A549 (cell line): ENCODE results near the gene TMEM132D. TPM values are rescaled to one million over a fixed set of nuclear protein-coding genes. Genes with fewer than 3 reads are reported as not detected.

ENCODE experiments used
- ATAC-seq, 2 experiments: fragments of 200-7000 bp in 1 of 2; fragments of >200 bp in 1 of 2; cut with Nextera tagmentation in 1 of 2; cut with Tn5 transposase in 1 of 2; 3 replicates each; pipeline versions ENCODE4 v1.8.0 to v1.9.1; 2018 to 2020; ENCODE audit warnings: mild to moderate bottlenecking in 1 of 2, moderate library complexity in 1 of 2
- CTCF ChIA-PET: fragments of 300-600 bp; sonication (Branson Sonifier 250); formaldehyde crosslinking; extraction: SDS; loops from one replicate; lab custom pipeline; 2021; ENCODE audit warnings: antibody characterized with exemption, inconsistent platforms; lab: Yijun Ruan, JAX
- POLR2A ChIA-PET: fragments of 350-600 bp; formaldehyde crosslinking; extraction: SDS; loops from one replicate; lab custom pipeline; 2021; ENCODE audit warnings: antibody characterized with exemption, inconsistent platforms; lab: Yijun Ruan, JAX
- DNase-seq, 2 experiments: peaks; one replicate each; pipeline versions ENCODE4 v3.0.0 to v3.0.0-alpha.2; 2011 to 2016; ENCODE audit warnings: low read depth in 1 of 2, low spot score in 1 of 2
- FAIRE-seq: peaks from 2 replicates; lab custom pipeline; 2011; peaks lifted over from hg19 to GRCh38; lab: Jason Lieb, UNC
- H3K27ac ChIP-seq, 2 experiments: fragments of >200 bp; sonication (Bioruptor Twin); formaldehyde crosslinking; 3 replicates each; pipeline ENCODE4 v1.5.1; 2016 to 2017
- H3K4me1 ChIP-seq: fragments of >200 bp; sonication (Bioruptor Twin); formaldehyde crosslinking; 3 replicates; pipeline ENCODE4 v1.6.1; 2016
- H3K4me2 ChIP-seq: fragments of >200 bp; sonication (Bioruptor Twin); formaldehyde crosslinking; 3 replicates; pipeline ENCODE4 v1.6.1; 2016
- H3K4me3 ChIP-seq: fragments of >200 bp; sonication (Bioruptor Twin); formaldehyde crosslinking; 3 replicates; pipeline ENCODE4 v1.5.1; 2016
- H3K9me3 ChIP-seq: fragments of >200 bp; sonication (Bioruptor Twin); formaldehyde crosslinking; 3 replicates; pipeline ENCODE4 v1.6.1; 2016
- BCL3 ChIP-seq: fragments of >200 bp; sonication (Bioruptor Twin); formaldehyde crosslinking; IDR thresholded peaks from 3 replicates; pipeline ENCODE4 v1.6.1; 2016
- BHLHE40 ChIP-seq: IDR thresholded peaks from 2 replicates; pipeline ENCODE4 v1.6.1; 2012; ENCODE audit warnings: low read depth, low read length, inconsistent platforms
- CBX2 ChIP-seq: fragments of 200-600 bp; sonication (generic); IDR thresholded peaks from 2 replicates; pipeline ENCODE4 v1.6.1; 2016; ENCODE audit warnings: low read depth, mild to moderate bottlenecking, borderline replicate concordance
- CEBPB ChIP-seq, 2 experiments: fragments of >200 bp in 1 of 2; sonication (Bioruptor Twin) in 1 of 2; formaldehyde crosslinking in 1 of 2; IDR thresholded peaks; 2 replicates each; pipeline ENCODE4 v1.6.1; 2012 to 2016
- CHD2 ChIP-seq: fragments of 150-350 bp; IDR thresholded peaks from 2 replicates; pipeline ENCODE4 v1.6.1; 2014; ENCODE audit warnings: low read length; ENCODE audit not compliant: partially characterized antibody
- EHMT2 ChIP-seq: fragments of 200-600 bp; sonication (generic); IDR thresholded peaks from 2 replicates; pipeline ENCODE4 v1.6.1; 2016; ENCODE audit warnings: antibody characterized with exemption, low read depth, mild to moderate bottlenecking, moderate library complexity
- EP300 ChIP-seq, 2 experiments: fragments of >200 bp; sonication (Bioruptor Twin); formaldehyde crosslinking; IDR thresholded peaks; 2 replicates in 1 of 2; 3 replicates in 1 of 2; pipeline ENCODE4 v1.6.1; 2016 to 2017
- FOSB ChIP-seq: fragments of 250-450 bp; sonication (Bioruptor Pico); IDR thresholded peaks from 2 replicates; pipeline ENCODE4 v1.5.0; 2020; ENCODE audit warnings: mild to moderate bottlenecking, moderate library complexity
- FOXS1 ChIP-seq: fragments of 250-450 bp; sonication (Bioruptor Pico); IDR thresholded peaks from 2 replicates; pipeline ENCODE4 v1.5.0; 2020; ENCODE audit warnings: mild to moderate bottlenecking, moderate library complexity
- JUN ChIP-seq, 2 experiments: fragments of >200 bp; sonication (Bioruptor Twin); formaldehyde crosslinking; IDR thresholded peaks; 2 replicates in 1 of 2; 3 replicates in 1 of 2; pipeline ENCODE4 v1.6.1; 2016 to 2017
- KDM1A ChIP-seq: fragments of 200-600 bp; sonication (generic); IDR thresholded peaks from 2 replicates; pipeline ENCODE4 v1.6.1; 2016; ENCODE audit warnings: low read depth, mild to moderate bottlenecking
- KDM5A ChIP-seq: fragments of 200-600 bp; sonication (generic); IDR thresholded peaks from 2 replicates; pipeline ENCODE4 v1.6.1; 2016; ENCODE audit warnings: antibody characterized with exemption, mild to moderate bottlenecking
- MAFK ChIP-seq: fragments of 450-650 bp; IDR thresholded peaks from 2 replicates; pipeline ENCODE4 v1.6.1; 2014; ENCODE audit not compliant: partially characterized antibody
- MAX ChIP-seq: IDR thresholded peaks from 2 replicates; pipeline ENCODE4 v1.6.1; 2012
- NFE2L2 ChIP-seq: fragments of 150-350 bp; conservative IDR thresholded peaks from 2 replicates; pipeline ENCODE4 v1.6.1; 2014; ENCODE audit warnings: low read length
- PHF8 ChIP-seq: fragments of 200-600 bp; sonication (generic); IDR thresholded peaks from 2 replicates; pipeline ENCODE4 v1.6.1; 2016; ENCODE audit warnings: low read depth, mild to moderate bottlenecking, antibody characterized with exemption, moderate library complexity, borderline replicate concordance
- RAD21 ChIP-seq, 2 experiments: fragments of >200 bp in 1 of 2; sonication (Bioruptor Twin) in 1 of 2; formaldehyde crosslinking in 1 of 2; IDR thresholded peaks in 1 of 2; conservative IDR thresholded peaks in 1 of 2; 2 replicates in 1 of 2; 3 replicates in 1 of 2; pipeline ENCODE4 v1.6.1; 2012 to 2018; ENCODE audit warnings: inconsistent platforms in 1 of 2
- RARB ChIP-seq: fragments of 250-450 bp; sonication (Bioruptor Pico); IDR thresholded peaks from 2 replicates; pipeline ENCODE4 v1.8.0; 2021; ENCODE audit warnings: mild to moderate bottlenecking, moderate library complexity
- RCOR1 ChIP-seq: fragments of 150-350 bp; IDR thresholded peaks from 2 replicates; pipeline ENCODE4 v1.6.1; 2014; ENCODE audit warnings: antibody characterized with exemption, low read length, low read depth
- RFX5 ChIP-seq: fragments of 450-650 bp; IDR thresholded peaks from 2 replicates; pipeline ENCODE4 v1.7.1; 2014; ENCODE audit warnings: antibody characterized with exemption, mild to moderate bottlenecking, moderate library complexity
- SMC3 ChIP-seq: fragments of >200 bp; sonication (Bioruptor Twin); formaldehyde crosslinking; IDR thresholded peaks from 3 replicates; pipeline ENCODE4 v1.6.1; 2018; ENCODE audit warnings: inconsistent platforms
- TP53 ChIP-seq: fragments of 250-450 bp; sonication (Bioruptor Pico); IDR thresholded peaks from 2 replicates; pipeline ENCODE4 v1.5.0; 2021; ENCODE audit warnings: mild to moderate bottlenecking, moderate library complexity
- ZFP36 ChIP-seq: fragments of 450-650 bp; IDR thresholded peaks from 2 replicates; pipeline ENCODE4 v1.6.1; 2014; ENCODE audit warnings: borderline replicate concordance; ENCODE audit not compliant: partially characterized antibody
- ZSCAN20 ChIP-seq: fragments of 250-450 bp; sonication (Bioruptor Pico); IDR thresholded peaks from 2 replicates; pipeline ENCODE4 v1.8.0; 2022; ENCODE audit warnings: mild to moderate bottlenecking, moderate library complexity
- whole genome bisulfite sequencing: methylation state at CpG from one replicate; pipeline ENCODE4 v1.1.6; 2017; ENCODE audit errors: missing lambda C conversion rate; 5-methylcytosine and 5-hydroxymethylcytosine counted together
- polyA plus RNA-seq, 4 experiments: library from polyadenylated mRNA; depleted of rRNA in 3 of 4; stranded (reverse); fragments of >200 nt; fragmentation: RNase III in 1 of 4; extraction: RNeasy Plus Mini Kit Qiagen cat#74134 plus additional on column Dnase treatment in 1 of 4; gene quantifications; 2 replicates in 3 of 4; 3 replicates in 1 of 4; pipeline ENCODE4 v1.2.3, GENCODE V29; 2011 to 2017
- TF ChIP-seq, protein P1 (sequence below): fragments of >200 bp; sonication (Bioruptor Twin); formaldehyde crosslinking; IDR thresholded peaks from 2 replicates; pipeline ENCODE4 v1.6.1; 2016
- TF ChIP-seq, protein P2 (sequence below): fragments of >200 bp; sonication (Bioruptor Twin); formaldehyde crosslinking; IDR thresholded peaks from 3 replicates; pipeline ENCODE4 v1.5.1; 2016
- TF ChIP-seq, protein P3 (sequence below): fragments of 450-650 bp; IDR thresholded peaks from 2 replicates; pipeline ENCODE4 v1.6.1; 2014; ENCODE audit warnings: antibody characterized with exemption

Gene TMEM132D
- polyA plus RNA-seq, 2 of the 4 experiments (the other 2 are of a cell fraction): not detected

DNA sequence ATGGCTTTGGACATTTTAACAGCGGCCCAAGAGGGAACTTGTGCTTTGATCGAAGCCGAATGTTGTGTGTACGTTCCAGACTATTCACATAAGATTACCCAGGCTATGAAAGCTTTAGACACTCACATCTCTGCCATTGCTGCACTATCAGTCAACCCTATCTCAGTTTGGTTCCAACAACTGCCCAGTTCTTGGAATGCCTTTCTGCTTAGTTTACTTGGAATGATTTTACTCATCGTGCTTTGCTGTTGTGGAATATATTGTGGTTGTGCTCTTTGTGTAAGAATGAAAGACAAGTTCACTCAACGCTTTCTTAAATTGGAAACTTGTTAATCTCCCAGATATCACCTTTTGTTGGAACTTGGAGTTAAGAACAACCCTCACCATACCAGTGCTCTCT, 552.3 kb downstream of the TMEM132D start:
- Histone ChIP-seq H3K4me2 (no peak overlapping the region), H3K4me1 (no peaks in the 10 kb centered on the region), H3K9me3 (no peaks in the 10 kb centered on the region), H3K27ac (no peak overlapping the region), H3K4me3 (no peak overlapping the region)
- 18% methylated on average over 6 of the region's 6 CpGs for WGBS
- DNase-seq: no peak
- ChIA-PET CTCF (no interaction called here), POLR2A (no interaction called here)
- FAIRE-seq: no peak
- TF ChIP-seq MAFK (no peak), SMC3 (no peak), FOXS1 (CRISPR knock-in tag) (no peak), KDM1A (no peak), RCOR1 (no peak), RARB (CRISPR knock-in tag) (no peak), ZFP36 (no peak), CBX2 (no peak), MAX (no peak), TP53 (CRISPR knock-in tag) (no peak), RAD21 (conservative IDR thresholded peaks at IDR 0.05 in 1 of 2, IDR thresholded peaks at IDR 0.05 in 1 of 2) (no peak), BCL3 (no peak), CHD2 (no peak)
- TF ChIP-seq, protein P1, sequence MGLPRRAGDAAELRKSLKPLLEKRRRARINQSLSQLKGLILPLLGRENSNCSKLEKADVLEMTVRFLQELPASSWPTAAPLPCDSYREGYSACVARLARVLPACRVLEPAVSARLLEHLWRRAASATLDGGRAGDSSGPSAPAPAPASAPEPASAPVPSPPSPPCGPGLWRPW: no peak
- TF ChIP-seq, protein P2, sequence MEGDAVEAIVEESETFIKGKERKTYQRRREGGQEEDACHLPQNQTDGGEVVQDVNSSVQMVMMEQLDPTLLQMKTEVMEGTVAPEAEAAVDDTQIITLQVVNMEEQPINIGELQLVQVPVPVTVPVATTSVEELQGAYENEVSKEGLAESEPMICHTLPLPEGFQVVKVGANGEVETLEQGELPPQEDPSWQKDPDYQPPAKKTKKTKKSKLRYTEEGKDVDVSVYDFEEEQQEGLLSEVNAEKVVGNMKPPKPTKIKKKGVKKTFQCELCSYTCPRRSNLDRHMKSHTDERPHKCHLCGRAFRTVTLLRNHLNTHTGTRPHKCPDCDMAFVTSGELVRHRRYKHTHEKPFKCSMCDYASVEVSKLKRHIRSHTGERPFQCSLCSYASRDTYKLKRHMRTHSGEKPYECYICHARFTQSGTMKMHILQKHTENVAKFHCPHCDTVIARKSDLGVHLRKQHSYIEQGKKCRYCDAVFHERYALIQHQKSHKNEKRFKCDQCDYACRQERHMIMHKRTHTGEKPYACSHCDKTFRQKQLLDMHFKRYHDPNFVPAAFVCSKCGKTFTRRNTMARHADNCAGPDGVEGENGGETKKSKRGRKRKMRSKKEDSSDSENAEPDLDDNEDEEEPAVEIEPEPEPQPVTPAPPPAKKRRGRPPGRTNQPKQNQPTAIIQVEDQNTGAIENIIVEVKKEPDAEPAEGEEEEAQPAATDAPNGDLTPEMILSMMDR: no peak
- no peak for ATAC-seq

DNA sequence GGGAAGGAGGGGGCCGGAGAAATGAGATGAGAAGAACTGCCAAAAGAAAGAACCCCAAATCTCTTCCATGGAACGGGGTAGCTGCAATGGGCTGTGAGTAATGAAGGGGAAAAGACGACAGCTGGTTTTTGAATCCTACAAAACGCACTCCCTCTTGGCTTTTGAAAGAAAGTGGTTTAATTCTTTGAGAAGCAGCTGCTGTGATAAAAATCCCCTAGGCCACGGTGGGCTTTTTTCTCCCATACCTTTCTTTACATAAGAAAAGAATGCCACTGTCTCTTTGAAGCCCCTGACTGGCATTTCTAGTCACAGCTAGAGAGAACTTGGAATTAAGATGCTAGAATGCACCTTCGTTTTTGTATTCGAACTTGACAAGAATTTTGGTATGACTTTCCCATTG, 564.5 kb downstream of the TMEM132D start:
- H3K27ac ChIP-seq: no peak overlapping the region
- no peak for ATAC-seq
- CTCF ChIA-PET: no interaction called here
- 8% methylated on average over 7 of the region's 7 CpGs for WGBS
- no peak for FAIRE-seq
- TF ChIP-seq RFX5 (no peak), EP300 (IDR thresholded peaks at IDR 0.05) (no peak), BCL3 (no peak), RARB (CRISPR knock-in tag) (no peak), TP53 (CRISPR knock-in tag) (no peak), EHMT2 (no peak), FOSB (no peak)
- TF ChIP-seq, all 56 proteins: peak for 0
- DNase-seq: no peak
- peaks cover 4% of the 10 kb centered on the region; the same call in 1 of the 3 replicates for H3K9me3 ChIP-seq
- H3K4me1 ChIP-seq: no peaks in the 10 kb centered on the region
- POLR2A ChIA-PET: no interaction called here
- H3K4me2 ChIP-seq: no peak overlapping the region
- no peak overlapping the region for H3K4me3 ChIP-seq

- Histone ChIP-seq H3K4me2 (no peak overlapping the region), H3K4me1 (no peaks in the 10 kb centered on the region), H3K9me3 (peaks cover 4% of the 10 kb centered on the region; the same call in 1 of the 3 replicates), H3K4me3 (no peak overlapping the region), H3K27ac (no peak overlapping the region)
- no peak for DNase-seq
- CTCF ChIA-PET: no interaction called here
- FAIRE-seq: no peak
- 27% methylated on average over 17 of the region's 17 CpGs for WGBS
- no peak for ATAC-seq
- POLR2A ChIA-PET: no interaction called here
- TF ChIP-seq JUN (IDR thresholded peaks at IDR 0.05): no peak
- TF ChIP-seq CEBPB (IDR thresholded peaks at IDR 0.05): no peak
- no peak for TF ChIP-seq NFE2L2
- no peak for TF ChIP-seq RCOR1
- TF ChIP-seq, protein P2: no peak
- no peak for TF ChIP-seq BHLHE40
- TF ChIP-seq, protein P3, sequence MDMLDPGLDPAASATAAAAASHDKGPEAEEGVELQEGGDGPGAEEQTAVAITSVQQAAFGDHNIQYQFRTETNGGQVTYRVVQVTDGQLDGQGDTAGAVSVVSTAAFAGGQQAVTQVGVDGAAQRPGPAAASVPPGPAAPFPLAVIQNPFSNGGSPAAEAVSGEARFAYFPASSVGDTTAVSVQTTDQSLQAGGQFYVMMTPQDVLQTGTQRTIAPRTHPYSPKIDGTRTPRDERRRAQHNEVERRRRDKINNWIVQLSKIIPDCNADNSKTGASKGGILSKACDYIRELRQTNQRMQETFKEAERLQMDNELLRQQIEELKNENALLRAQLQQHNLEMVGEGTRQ: no peak
- no peak for TF ChIP-seq ZSCAN20
- no peak for TF ChIP-seq PHF8
- no peak for TF ChIP-seq KDM5A
Measured at GRCh38 chr12:129337413-129337812, 566.4 kb downstream of the TMEM132D start.
